GM12878 (cell line): ENCODE measurements around the gene C19orf12.

Source experiments
- CBFB ChIP-seq: IDR thresholded peaks from 2 replicates; pipeline ENCODE4 v1.6.1; 2016; ENCODE audit warnings: antibody characterized with exemption, low read depth
- CHD2 ChIP-seq: IDR thresholded peaks from 2 replicates; pipeline ENCODE4 v1.6.1; 2011; ENCODE audit warnings: low read depth, low read length, improper control_type of control experiment, borderline replicate concordance
- SIN3A ChIP-seq: IDR thresholded peaks from 2 replicates; pipeline ENCODE4 v1.6.1; 2012; ENCODE audit warnings: low read depth, low read length, improper control_type of control experiment

- no peak for TF ChIP-seq CHD2
- TF ChIP-seq SIN3A, result no peak
- no peak for TF ChIP-seq CBFB
Measured at GRCh38 chr19:29687897-29688728, 26.9 kb downstream of the C19orf12 start.
